Measurements from ENCODE around the gene AUTS2.

Gene AUTS2

DNA sequence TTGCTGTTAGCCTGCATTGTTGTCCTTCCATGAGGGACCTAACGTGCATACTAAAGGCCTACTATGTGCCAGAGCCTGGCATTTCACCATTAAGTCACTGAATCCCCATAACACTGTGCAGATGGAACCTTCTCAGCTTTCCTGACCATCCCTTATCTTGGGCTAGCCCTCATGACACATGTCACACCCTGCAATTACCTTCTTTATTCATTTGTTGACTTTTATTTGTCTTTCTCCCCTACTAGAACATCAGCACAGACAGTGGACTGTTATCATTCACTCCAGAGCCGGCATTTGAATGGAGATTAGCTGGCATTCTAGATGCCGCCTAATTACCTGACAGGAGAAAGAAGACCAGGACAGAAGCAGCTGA, 1062.5 kb downstream of the AUTS2 start:
- Histone ChIP-seq H3K27ac (no peak overlapping the region), H3K36me3 (no peaks in the 10 kb centered on the region)
- intact Hi-C loops (cut with DNase I; ENCODE audit: low total_unique reads) = no loop called here

DNA sequence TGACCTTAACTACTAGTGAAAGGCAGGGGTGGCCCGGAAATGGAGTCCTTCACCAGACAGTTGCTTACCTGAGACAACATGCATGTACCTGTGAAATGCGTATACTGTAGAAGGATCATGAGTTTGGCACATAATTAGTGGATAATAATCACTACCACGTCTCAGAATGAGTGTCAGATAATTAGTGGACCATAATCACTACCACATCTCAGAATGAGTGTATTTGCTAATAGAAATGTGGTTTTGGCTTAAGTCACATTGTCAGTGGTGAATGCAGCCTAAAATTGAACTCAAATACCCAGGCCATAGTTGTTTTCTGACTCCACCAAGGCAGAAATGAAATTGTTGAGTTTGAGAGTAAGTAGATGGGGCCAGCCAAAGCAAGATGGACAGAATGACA, 1065.4 kb downstream of the AUTS2 start:
- Histone ChIP-seq H3K4me1 (peaks cover 0 to 10% (median 6%) of the 10 kb centered on the region in 4 donors), H3K9me3 (no peaks in the 10 kb centered on the region)
- intact Hi-C loops (cut with DNase I; ENCODE audit: low total_unique reads) = loop anchor here (2.0 kb wide), 1 partner anchor 49 kb away; no protein-coding TSS in a partner anchor

More for the DNA sequence above, 1062.5 kb downstream of the AUTS2 start:
- no peak overlapping the region for H3K4me3 ChIP-seq
- DNase-seq = no peak
- TF ChIP-seq, protein P1, sequence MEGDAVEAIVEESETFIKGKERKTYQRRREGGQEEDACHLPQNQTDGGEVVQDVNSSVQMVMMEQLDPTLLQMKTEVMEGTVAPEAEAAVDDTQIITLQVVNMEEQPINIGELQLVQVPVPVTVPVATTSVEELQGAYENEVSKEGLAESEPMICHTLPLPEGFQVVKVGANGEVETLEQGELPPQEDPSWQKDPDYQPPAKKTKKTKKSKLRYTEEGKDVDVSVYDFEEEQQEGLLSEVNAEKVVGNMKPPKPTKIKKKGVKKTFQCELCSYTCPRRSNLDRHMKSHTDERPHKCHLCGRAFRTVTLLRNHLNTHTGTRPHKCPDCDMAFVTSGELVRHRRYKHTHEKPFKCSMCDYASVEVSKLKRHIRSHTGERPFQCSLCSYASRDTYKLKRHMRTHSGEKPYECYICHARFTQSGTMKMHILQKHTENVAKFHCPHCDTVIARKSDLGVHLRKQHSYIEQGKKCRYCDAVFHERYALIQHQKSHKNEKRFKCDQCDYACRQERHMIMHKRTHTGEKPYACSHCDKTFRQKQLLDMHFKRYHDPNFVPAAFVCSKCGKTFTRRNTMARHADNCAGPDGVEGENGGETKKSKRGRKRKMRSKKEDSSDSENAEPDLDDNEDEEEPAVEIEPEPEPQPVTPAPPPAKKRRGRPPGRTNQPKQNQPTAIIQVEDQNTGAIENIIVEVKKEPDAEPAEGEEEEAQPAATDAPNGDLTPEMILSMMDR (IDR thresholded peaks at IDR 0.05) = no peak
- no peaks in the 10 kb centered on the region for H3K4me1 ChIP-seq
- no peaks in the 10 kb centered on the region for H3K9me3 ChIP-seq
- H3K27me3 ChIP-seq = no peaks in the 10 kb centered on the region

DNA sequence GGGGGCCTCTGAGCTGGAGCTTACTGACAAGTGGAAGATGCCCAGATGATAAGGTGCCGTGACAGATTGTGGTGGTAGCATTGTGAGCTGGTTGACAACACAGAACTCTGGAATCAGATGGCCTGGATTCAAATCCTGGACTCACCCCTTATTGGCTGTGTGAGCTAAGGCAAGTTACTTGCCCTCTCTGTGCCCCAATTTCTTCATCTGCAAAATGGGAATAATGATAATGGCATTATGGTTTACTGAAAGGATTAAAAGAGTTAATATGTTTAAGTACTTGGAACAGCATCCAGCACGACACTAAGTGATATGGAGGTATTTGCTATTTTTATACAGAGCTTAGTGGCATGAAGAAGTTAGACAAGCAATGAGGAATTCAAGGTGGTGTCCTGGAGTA, 1067.7 kb downstream of the AUTS2 start:
- Histone ChIP-seq H3K36me3 (no peaks in the 10 kb centered on the region), H3K27ac (no peak overlapping the region), H3K4me1 (peaks cover 0 to 15% (median 6%) of the 10 kb centered on the region in 4 donors), H3K9me3 (no peaks in the 10 kb centered on the region), H3K4me3 (no peak overlapping the region), H3K27me3 (no peaks in the 10 kb centered on the region)
- TF ChIP-seq, protein P1 (IDR thresholded peaks at IDR 0.05) = no peak
- intact Hi-C loops (cut with DNase I; ENCODE audit: low total_unique reads) = loop anchor here (2.0 kb wide), 1 partner anchor 51 kb away; no protein-coding TSS in a partner anchor
- DNase-seq = no peak

More for the DNA sequence above, 1065.4 kb downstream of the AUTS2 start:
- Histone ChIP-seq H3K27me3 (no peaks in the 10 kb centered on the region), H3K27ac (no peak overlapping the region), H3K4me3 (no peak overlapping the region), H3K36me3 (no peaks in the 10 kb centered on the region)
- DNase-seq = no peak
- TF ChIP-seq, protein P1 (IDR thresholded peaks at IDR 0.05) = no peak

DNA sequence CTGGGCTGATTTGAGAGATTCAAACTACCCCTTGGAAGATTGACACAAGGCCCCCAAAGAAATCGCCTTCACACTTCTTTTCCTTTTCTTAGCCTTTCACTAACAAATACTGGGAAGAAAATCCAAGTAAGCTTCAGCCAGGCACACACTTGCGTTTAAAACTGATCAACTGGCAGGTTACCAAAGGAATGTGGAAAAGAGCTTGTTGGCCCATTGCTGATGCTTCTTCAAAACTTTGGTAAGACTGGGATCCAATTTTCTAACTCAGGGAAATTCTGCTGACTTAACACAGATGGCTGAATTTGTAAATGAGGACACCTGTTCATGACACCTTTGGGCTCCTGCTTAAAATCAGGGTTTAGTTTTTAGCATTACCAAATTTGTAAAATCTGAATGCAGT, 1069.1 kb downstream of the AUTS2 start:
- H3K4me1 ChIP-seq = peaks cover 0 to 15% (median 6%) of the 10 kb centered on the region in 4 donors
- no peak for DNase-seq
- intact Hi-C loops (cut with DNase I; ENCODE audit: low total_unique reads) = no loop called here
- H3K27ac ChIP-seq = no peak overlapping the region
- TF ChIP-seq, protein P1 (IDR thresholded peaks at IDR 0.05) = no peak
- no peaks in the 10 kb centered on the region for H3K27me3 ChIP-seq
- H3K36me3 ChIP-seq = no peaks in the 10 kb centered on the region
- H3K9me3 ChIP-seq = no peaks in the 10 kb centered on the region
- no peak overlapping the region for H3K4me3 ChIP-seq

DNA sequence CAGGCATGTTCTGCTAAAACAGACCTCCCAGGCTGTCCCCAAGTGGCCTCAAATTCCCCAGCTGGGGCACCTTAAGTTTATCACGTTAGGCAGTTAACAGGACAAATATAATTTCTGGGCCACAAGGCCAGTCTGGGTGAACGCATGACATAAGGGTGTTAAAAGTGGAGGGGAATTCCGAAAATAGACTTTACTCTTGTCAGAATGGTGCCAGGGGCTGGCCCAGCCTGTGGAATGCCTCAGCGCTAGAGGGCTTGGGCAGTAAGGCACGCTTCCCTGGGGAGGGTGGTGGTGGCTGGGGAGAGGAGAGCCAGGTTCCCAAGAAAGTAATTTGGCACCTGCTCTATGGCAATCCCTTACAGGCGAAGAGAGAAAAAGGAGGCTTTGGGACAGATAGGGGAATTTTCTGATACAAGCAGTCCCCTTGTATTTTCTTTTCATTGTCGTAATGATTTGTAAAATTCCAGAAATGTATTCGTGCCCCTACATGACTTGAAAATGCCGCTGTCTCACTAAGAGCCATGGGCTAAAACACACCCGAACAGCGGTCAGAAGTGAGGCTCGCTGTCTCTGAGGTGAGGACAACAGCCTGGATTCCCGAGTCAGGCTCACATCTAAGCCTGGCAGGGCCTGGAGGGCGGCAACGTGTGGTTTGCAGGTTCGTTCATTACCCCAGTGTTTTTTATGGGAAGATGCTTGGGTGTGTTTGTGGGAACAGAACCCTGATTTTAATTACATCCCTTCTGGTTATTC, 1070.5 kb downstream of the AUTS2 start:
- peak; percentile 31 to 77 for DNase-seq

More for the DNA sequence above, 1070.5 kb downstream of the AUTS2 start:
- TF ChIP-seq, protein P1 (IDR thresholded peaks at IDR 0.05) = no peak
- Histone ChIP-seq H3K27ac (peak overlapping the region; percentile 8 to 35), H3K36me3 (no peaks in the 10 kb centered on the region), H3K27me3 (no peaks in the 10 kb centered on the region), H3K4me1 (peaks cover 0 to 15% (median 6%) of the 10 kb centered on the region in 4 donors), H3K4me3 (peak overlapping the region in 1 of 2 donors; percentile 8), H3K9me3 (no peaks in the 10 kb centered on the region)
- intact Hi-C loops (cut with DNase I; ENCODE audit: low total_unique reads) = no loop called here
